Upper lobe of left lung (tissue), 4 donors: Measurements from ENCODE around the gene GOSR1.
"Not testable (repeated sequence)": the region's sequence is repeated elsewhere in the genome, so short reads cannot be mapped to it uniquely, and the experiment has no call there.

Source experiments
- CTCF ChIP-seq, 6 experiments: fragments of 450-650 bp in 4 of 6; fragments of 200-600 bp in 2 of 6; sonication (generic) in 2 of 6; IDR thresholded peaks; one replicate each; pipeline ENCODE4 v1.5.1; 2016 to 2019; ENCODE audit warnings: antibody characterized with exemption in 6 of 6
- POLR2A ChIP-seq, 4 donors: fragments of 450-650 bp; IDR thresholded peaks; one replicate each; pipeline ENCODE4 v1.5.1; 2016 to 2017; ENCODE audit warnings: antibody characterized with exemption in 4 of 4, mild to moderate bottlenecking in 2 of 4
- POLR2AphosphoS5 ChIP-seq, 2 donors: sonication (generic); formaldehyde crosslinking; IDR thresholded peaks; one replicate each; pipeline ENCODE4 v1.5.1; 2017; ENCODE audit warnings: antibody characterized with exemption in 2 of 2

DNA sequence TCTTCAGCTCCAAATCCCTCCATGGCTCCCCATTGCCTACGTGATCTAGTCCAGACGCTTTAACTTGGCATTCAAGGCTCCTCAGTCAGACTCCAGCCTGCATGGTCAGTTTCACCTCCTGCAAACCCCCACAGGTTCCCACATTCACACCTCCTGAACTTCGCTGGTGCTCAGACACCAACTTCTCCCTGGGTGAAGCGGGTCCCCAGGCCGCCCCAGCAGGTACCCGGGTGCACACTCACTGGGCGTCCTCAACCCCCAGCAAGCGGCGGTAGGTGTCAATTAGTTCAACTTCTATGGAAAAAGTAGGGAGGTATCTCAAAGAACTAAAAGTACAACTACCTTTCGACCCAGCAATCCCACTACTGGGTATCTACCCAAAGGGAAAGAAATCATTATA is 97.6 kb downstream of the GOSR1 start:
- TF ChIP-seq POLR2A, POLR2AphosphoS5, CTCF (IDR thresholded peaks at IDR 0.05): not testable (repeated sequence)
